Stimulated activated naive CD8-positive, alpha-beta T cell treated with anti-CD3 and anti-CD28 coated beads, Interleukin-15, Interleukin-2, amounts not matched to agents 100 ng/mL and 50 ng/mL, for 24 hours (primary cell): ENCODE results near the gene SMAD7.

Experiments
- H3K27ac Mint-ChIP-seq: one replicate; pipeline ENCODE4 v1.8.0; 2021; ENCODE audit warnings: mild to moderate bottlenecking, mixed read lengths
- H3K27me3 Mint-ChIP-seq: one replicate; pipeline ENCODE4 v1.8.0; 2021; ENCODE audit warnings: mixed read lengths
- H3K36me3 Mint-ChIP-seq: one replicate; pipeline ENCODE4 v1.8.0; 2021; ENCODE audit warnings: low read depth, mixed read lengths
- H3K4me1 Mint-ChIP-seq: one replicate; pipeline ENCODE4 v1.8.0; 2021; ENCODE audit warnings: low read depth, mixed read lengths
- H3K4me3 Mint-ChIP-seq: one replicate; pipeline ENCODE4 v1.8.0; 2021; ENCODE audit warnings: mild to moderate bottlenecking, mixed read lengths
- H3K9me3 Mint-ChIP-seq: one replicate; pipeline ENCODE4 v1.8.0; 2021; ENCODE audit warnings: mixed read lengths

The SMAD7 gene

GRCh38 chr18:48975120-48975816, 24.5 kb upstream of the SMAD7 start:
- H3K9me3 Mint-ChIP-seq: no peaks in the 10 kb centered on the region
- peak overlapping the region; percentile 67 for H3K4me3 Mint-ChIP-seq
- H3K27me3 Mint-ChIP-seq: peaks cover 22% of the 10 kb centered on the region
- H3K4me1 Mint-ChIP-seq: peaks cover 11% of the 10 kb centered on the region
- no peak overlapping the region for H3K27ac Mint-ChIP-seq
- no peaks in the 10 kb centered on the region for H3K36me3 Mint-ChIP-seq

GRCh38 chr18:48974304-48975119, 23.7 kb upstream of the SMAD7 start:
- Mint-ChIP-seq H3K4me1 (peaks cover 11% of the 10 kb centered on the region), H3K9me3 (no peaks in the 10 kb centered on the region), H3K36me3 (no peaks in the 10 kb centered on the region), H3K4me3 (peak overlapping the region; percentile 67), H3K27me3 (peaks cover 18% of the 10 kb centered on the region), H3K27ac (no peak overlapping the region)

- peak overlapping the region; percentile 6 for H3K27ac Mint-ChIP-seq
- H3K9me3 Mint-ChIP-seq: no peaks in the 10 kb centered on the region
- no peak overlapping the region for H3K4me3 Mint-ChIP-seq
- no peaks in the 10 kb centered on the region for H3K36me3 Mint-ChIP-seq
- H3K4me1 Mint-ChIP-seq: peaks cover 7% of the 10 kb centered on the region
- peaks cover 18% of the 10 kb centered on the region for H3K27me3 Mint-ChIP-seq
Observed at GRCh38 chr18:48973731-48974130, 23.0 kb upstream of the SMAD7 start.

GRCh38 chr18:48968412-48969215, 17.8 kb upstream of the SMAD7 start:
- Mint-ChIP-seq H3K4me1 (no peaks in the 10 kb centered on the region), H3K4me3 (no peak overlapping the region), H3K27ac (no peak overlapping the region), H3K9me3 (no peaks in the 10 kb centered on the region), H3K27me3 (peaks cover 5% of the 10 kb centered on the region), H3K36me3 (no peaks in the 10 kb centered on the region)

- H3K27me3 Mint-ChIP-seq: peaks cover 5% of the 10 kb centered on the region
- H3K4me1 Mint-ChIP-seq: peaks cover 4% of the 10 kb centered on the region
- H3K9me3 Mint-ChIP-seq: no peaks in the 10 kb centered on the region
- no peak overlapping the region for H3K4me3 Mint-ChIP-seq
- no peak overlapping the region for H3K27ac Mint-ChIP-seq
- H3K36me3 Mint-ChIP-seq: no peaks in the 10 kb centered on the region
Observed at GRCh38 chr18:48967545-48967944, 16.8 kb upstream of the SMAD7 start.

GRCh38 chr18:48966523-48966922, 15.8 kb upstream of the SMAD7 start:
- Mint-ChIP-seq H3K27me3 (peaks cover 5% of the 10 kb centered on the region), H3K9me3 (no peaks in the 10 kb centered on the region), H3K4me1 (peaks cover 4% of the 10 kb centered on the region), H3K4me3 (no peak overlapping the region), H3K27ac (no peak overlapping the region), H3K36me3 (no peaks in the 10 kb centered on the region)

GRCh38 chr18:48963586-48964470, 13.1 kb upstream of the SMAD7 start:
- H3K27ac Mint-ChIP-seq: no peak overlapping the region
- no peaks in the 10 kb centered on the region for H3K36me3 Mint-ChIP-seq
- H3K27me3 Mint-ChIP-seq: peaks cover 5% of the 10 kb centered on the region
- H3K9me3 Mint-ChIP-seq: no peaks in the 10 kb centered on the region
- H3K4me1 Mint-ChIP-seq: peaks cover 4% of the 10 kb centered on the region
- H3K4me3 Mint-ChIP-seq: no peak overlapping the region

- H3K27me3 Mint-ChIP-seq: peaks cover 3% of the 10 kb centered on the region
Observed at GRCh38 chr18:48962994-48963561, 12.3 kb upstream of the SMAD7 start.

GRCh38 chr18:48962252-48962993, 11.7 kb upstream of the SMAD7 start:
- H3K4me3 Mint-ChIP-seq: no peak overlapping the region
- no peak overlapping the region for H3K27ac Mint-ChIP-seq

More at GRCh38 chr18:48962994-48963561, 12.3 kb upstream of the SMAD7 start:
- no peak overlapping the region for H3K4me3 Mint-ChIP-seq
- H3K9me3 Mint-ChIP-seq: no peaks in the 10 kb centered on the region
- peaks cover 4% of the 10 kb centered on the region for H3K4me1 Mint-ChIP-seq
- H3K36me3 Mint-ChIP-seq: no peaks in the 10 kb centered on the region
- H3K27ac Mint-ChIP-seq: no peak overlapping the region

GRCh38 chr18:48961547-48961946, 10.8 kb upstream of the SMAD7 start:
- H3K27ac Mint-ChIP-seq: no peak overlapping the region
- H3K36me3 Mint-ChIP-seq: no peaks in the 10 kb centered on the region
- no peak overlapping the region for H3K4me3 Mint-ChIP-seq

More at GRCh38 chr18:48962252-48962993, 11.7 kb upstream of the SMAD7 start:
- Mint-ChIP-seq H3K27me3 (no peaks in the 10 kb centered on the region), H3K36me3 (no peaks in the 10 kb centered on the region), H3K9me3 (no peaks in the 10 kb centered on the region), H3K4me1 (peaks cover 4% of the 10 kb centered on the region)

GRCh38 chr18:48959921-48960920, 9.5 kb upstream of the SMAD7 start:
- no peaks in the 10 kb centered on the region for H3K36me3 Mint-ChIP-seq
- no peaks in the 10 kb centered on the region for H3K9me3 Mint-ChIP-seq
- H3K27ac Mint-ChIP-seq: no peak overlapping the region
- H3K4me1 Mint-ChIP-seq: peaks cover 4% of the 10 kb centered on the region
- no peak overlapping the region for H3K4me3 Mint-ChIP-seq
- H3K27me3 Mint-ChIP-seq: no peaks in the 10 kb centered on the region

More at GRCh38 chr18:48961547-48961946, 10.8 kb upstream of the SMAD7 start:
- H3K27me3 Mint-ChIP-seq: no peaks in the 10 kb centered on the region
- no peaks in the 10 kb centered on the region for H3K9me3 Mint-ChIP-seq
- H3K4me1 Mint-ChIP-seq: peaks cover 4% of the 10 kb centered on the region

GRCh38 chr18:48959551-48959920, 8.8 kb upstream of the SMAD7 start:
- Mint-ChIP-seq H3K4me1 (peaks cover 4% of the 10 kb centered on the region), H3K9me3 (no peaks in the 10 kb centered on the region), H3K36me3 (no peaks in the 10 kb centered on the region), H3K27ac (no peak overlapping the region), H3K27me3 (no peaks in the 10 kb centered on the region), H3K4me3 (no peak overlapping the region)
